Body of pancreas (tissue), 4 donors: Measurements from ENCODE around the gene LRIG1.

Experiments used
- CTCF ChIP-seq, 7 experiments: fragments of 450-650 bp in 4 of 7; fragments of 200-600 bp in 3 of 7; sonication (generic) in 3 of 7; IDR thresholded peaks; one replicate each; pipeline ENCODE4 v1.5.1; 2016 to 2019; ENCODE audit warnings: antibody characterized with exemption in 7 of 7
- POLR2A ChIP-seq, 3 donors: fragments of 450-650 bp; IDR thresholded peaks; one replicate each; pipeline ENCODE4 v1.6.1; 2016; ENCODE audit warnings: antibody characterized with exemption in 3 of 3, mild to moderate bottlenecking in 2 of 3

- TF ChIP-seq CTCF (IDR thresholded peaks at IDR 0.05): peak; percentile 35 to 72 (median 48)
- peak; percentile 64 to 91 (median 80) for TF ChIP-seq POLR2A (IDR thresholded peaks at IDR 0.05)
Observed at GRCh38 chr3:66500576-66501482, at the start of gene LRIG1.
